GM12865 (cell line): Measurements from ENCODE around the gene ATXN1.

Experiments used
- DNase-seq: peaks from one replicate; pipeline ENCODE4 v3.0.0; 2010; ENCODE audit warnings: low read depth
- H3K4me3 ChIP-seq: 2 replicates; pipeline ENCODE4 v1.5.1; 2011; ENCODE audit warnings: mild to moderate bottlenecking, low read depth, low read length, control low read depth
- CTCF ChIP-seq: IDR thresholded peaks from 2 replicates; pipeline ENCODE4 v1.5.1; 2011; ENCODE audit warnings: low read length, control low read depth, low read depth, inconsistent platforms; ENCODE audit not compliant: insufficient read depth; ENCODE audit errors: missing control alignments

Gene ATXN1

GRCh38 chr6:16488813-16489212 lies 272.4 kb downstream of the ATXN1 start:
- H3K4me3 ChIP-seq = no peak overlapping the region
- TF ChIP-seq CTCF = no peak
- no peak for DNase-seq

DNA sequence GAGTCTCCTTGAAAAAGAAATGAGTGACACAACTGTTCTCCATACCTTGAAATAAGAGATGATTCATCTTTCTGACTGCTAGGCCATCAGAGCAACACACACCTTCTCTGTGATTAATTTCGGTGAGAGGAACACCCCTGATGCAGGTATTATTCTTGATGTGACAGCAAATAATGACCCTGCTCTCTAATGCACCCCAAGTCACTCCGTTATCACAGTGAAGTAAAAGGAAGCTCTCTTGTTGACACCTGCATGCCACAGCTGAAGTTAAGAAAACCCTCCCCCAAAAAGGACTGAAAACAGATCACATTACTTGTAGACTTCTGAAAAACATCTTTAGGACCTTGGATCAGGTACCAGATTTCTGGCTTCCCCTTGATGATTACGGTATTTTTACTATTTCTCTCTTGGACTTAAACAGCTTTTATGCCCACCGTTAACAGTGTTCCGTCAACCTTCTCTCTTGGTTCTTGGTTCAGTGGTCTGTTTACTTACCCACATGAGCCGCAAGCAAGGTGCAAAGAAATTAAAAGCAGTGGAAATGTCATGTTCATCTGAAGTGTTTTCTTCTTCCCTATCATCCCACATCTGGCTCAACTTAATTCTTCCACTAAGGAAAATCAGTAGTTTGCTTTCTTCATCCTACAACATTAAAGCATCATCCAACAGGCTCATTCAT lies 273.1 kb downstream of the ATXN1 start:
- no peak overlapping the region for H3K4me3 ChIP-seq
- no peak for DNase-seq
- no peak for TF ChIP-seq CTCF

- no peak overlapping the region for H3K4me3 ChIP-seq
- DNase-seq = no peak
- no peak for TF ChIP-seq CTCF
These were observed 274.6 kb downstream of the ATXN1 start for GRCh38 chr6:16486661-16487060.

DNA sequence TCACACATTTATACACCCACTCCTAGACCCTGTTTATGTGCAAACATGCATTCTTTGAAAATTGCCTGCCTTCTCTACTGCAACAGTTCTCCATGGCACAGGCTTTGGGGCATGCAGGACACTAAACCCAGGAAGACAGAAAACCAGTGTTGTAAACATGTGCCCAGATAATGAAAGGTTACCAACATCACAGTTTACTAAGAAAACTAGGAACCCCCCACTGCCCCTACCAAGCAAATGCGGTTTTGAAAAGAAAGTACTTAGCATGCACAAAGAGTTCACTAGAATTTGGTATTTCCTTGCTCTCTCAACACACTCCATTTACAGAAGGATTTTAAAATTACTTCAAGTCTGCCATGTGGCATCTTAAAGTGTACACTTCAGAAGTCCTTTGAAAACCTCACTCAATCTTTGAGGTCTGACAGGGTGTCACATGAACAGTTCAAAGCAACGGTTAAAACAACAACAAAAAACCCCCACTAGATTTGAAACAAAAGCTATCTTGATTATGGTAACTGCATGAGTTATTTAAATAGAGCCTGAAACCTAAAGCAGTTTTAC lies 277.9 kb downstream of the ATXN1 start:
- H3K4me3 ChIP-seq = no peak overlapping the region
- no peak for TF ChIP-seq CTCF
- DNase-seq = peak; percentile 78

DNA sequence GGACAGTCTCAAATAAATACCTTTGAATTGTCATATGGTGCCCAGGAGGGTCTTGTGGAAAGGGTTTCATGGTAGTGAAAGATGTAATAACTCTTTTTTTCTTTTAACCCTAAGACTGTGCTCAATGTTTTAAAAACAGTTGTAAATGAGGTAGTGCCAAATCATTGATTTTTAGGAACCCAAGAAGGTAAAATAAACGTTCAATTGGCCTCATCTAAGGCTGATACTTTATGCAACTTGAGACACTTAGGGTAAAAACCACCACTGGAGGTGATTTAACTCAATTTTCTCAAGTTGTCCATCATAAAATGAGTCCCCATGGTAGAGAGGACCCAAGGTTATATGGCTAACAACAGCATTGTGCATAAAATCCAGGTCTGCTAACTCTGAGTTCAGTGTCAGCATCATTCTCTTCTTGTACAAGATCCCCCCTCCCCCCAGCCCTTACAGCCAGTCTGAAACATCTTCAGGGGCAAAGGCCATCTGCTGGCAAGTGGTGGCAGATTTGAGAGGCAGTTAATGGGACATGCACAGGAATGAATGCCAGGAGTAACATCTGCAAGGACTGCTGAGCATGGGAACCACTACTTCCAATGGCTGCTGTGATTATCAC lies 278.5 kb downstream of the ATXN1 start:
- TF ChIP-seq CTCF = no peak
- peak; percentile 64 for DNase-seq
- H3K4me3 ChIP-seq = no peak overlapping the region

GRCh38 chr6:16481697-16482399 lies 279.4 kb downstream of the ATXN1 start:
- no peak overlapping the region for H3K4me3 ChIP-seq
- peak; percentile 73 for DNase-seq
- TF ChIP-seq CTCF = no peak
